Measurements from ENCODE around the gene SYCP2.

- TF ChIP-seq CTCF (optimal IDR thresholded peaks at IDR 0.05 in 1 of 3, IDR thresholded peaks at IDR 0.05 in 1 of 3, conservative IDR thresholded peaks at IDR 0.05 in 1 of 3; ENCODE audit: extremely low read depth in 1 of 3, insufficient read depth in 2 of 3, low read length in 3 of 3) (no peak), EZH2 (IDR thresholded peaks at IDR 0.05; ENCODE audit: low read length) (no peak)
Measured at GRCh38 chr20:59863058-59863457, 70.4 kb downstream of the SYCP2 start.

All from keratinocyte (primary cell).